Erythroblast (primary cell): ENCODE measurements around the gene MTOR.

ENCODE experiments used
- DNase-seq, 2 experiments: peaks; one replicate each; lab custom pipeline; 2025; lab: John Stamatoyannopoulos, UW
- GATA1 ChIP-seq: IDR thresholded peaks from 2 replicates; pipeline ENCODE4 v1.6.1; 2011; ENCODE audit warnings: low read depth, mild to moderate bottlenecking, control low read depth, low read length, moderate library complexity
- POLR2A ChIP-seq: IDR thresholded peaks from 2 replicates; pipeline ENCODE4 v1.6.1; 2011; ENCODE audit warnings: mild to moderate bottlenecking, low read length

MTOR gene

GRCh38 chr1:11150326-11150725 is 112.0 kb downstream of the MTOR start:
- no peak for DNase-seq
- TF ChIP-seq GATA1 = no peak
- TF ChIP-seq POLR2A = no peak

GRCh38 chr1:11147197-11147770 is 115.1 kb downstream of the MTOR start:
- DNase-seq = no peak
- no peak for TF ChIP-seq POLR2A
- no peak for TF ChIP-seq GATA1

- no peak for DNase-seq
- TF ChIP-seq POLR2A (no peak), GATA1 (no peak)
Measured at GRCh38 chr1:11145741-11146140, 116.6 kb downstream of the MTOR start.

GRCh38 chr1:11144570-11145256 is 117.6 kb downstream of the MTOR start:
- no peak for DNase-seq
- TF ChIP-seq POLR2A (no peak), GATA1 (no peak)

GRCh38 chr1:11143907-11144306 is 118.4 kb downstream of the MTOR start:
- DNase-seq = no peak
- TF ChIP-seq POLR2A (no peak), GATA1 (no peak)

GRCh38 chr1:11143401-11143800 is 119.0 kb downstream of the MTOR start:
- TF ChIP-seq GATA1 (no peak), POLR2A (no peak)
- DNase-seq = no peak

- DNase-seq = no peak
Measured at GRCh38 chr1:11142618-11143391, 119.5 kb downstream of the MTOR start.

GRCh38 chr1:11138952-11139351 is 123.4 kb downstream of the MTOR start:
- TF ChIP-seq GATA1 (no peak), POLR2A (no peak)
- no peak for DNase-seq

More at GRCh38 chr1:11142618-11143391, 119.5 kb downstream of the MTOR start:
- no peak for TF ChIP-seq POLR2A
- no peak for TF ChIP-seq GATA1

GRCh38 chr1:11138029-11138428 is 124.3 kb downstream of the MTOR start:
- DNase-seq = no peak
- TF ChIP-seq GATA1 = no peak
- TF ChIP-seq POLR2A = no peak

- no peak for TF ChIP-seq GATA1
- TF ChIP-seq POLR2A = no peak
- DNase-seq = no peak
Measured at GRCh38 chr1:11134898-11135266, 127.5 kb downstream of the MTOR start.

- TF ChIP-seq GATA1 = no peak
- no peak for TF ChIP-seq POLR2A
- DNase-seq = peak in 1 of 2 experiments; percentile 14
Measured at GRCh38 chr1:11134251-11134897, 128.0 kb downstream of the MTOR start.

GRCh38 chr1:11132563-11133293 is 129.6 kb downstream of the MTOR start:
- no peak for DNase-seq
- no peak for TF ChIP-seq POLR2A
- TF ChIP-seq GATA1 = no peak

- no peak for TF ChIP-seq GATA1
- no peak for TF ChIP-seq POLR2A
- DNase-seq = no peak
Measured at GRCh38 chr1:11131816-11132215, 130.5 kb downstream of the MTOR start.
